ENCODE data around the gene SERPINB8.
"Not testable (repeated sequence)": the region's sequence is repeated elsewhere in the genome, so short reads cannot be mapped to it uniquely, and the experiment has no call there.

The SERPINB8 gene, protein sequence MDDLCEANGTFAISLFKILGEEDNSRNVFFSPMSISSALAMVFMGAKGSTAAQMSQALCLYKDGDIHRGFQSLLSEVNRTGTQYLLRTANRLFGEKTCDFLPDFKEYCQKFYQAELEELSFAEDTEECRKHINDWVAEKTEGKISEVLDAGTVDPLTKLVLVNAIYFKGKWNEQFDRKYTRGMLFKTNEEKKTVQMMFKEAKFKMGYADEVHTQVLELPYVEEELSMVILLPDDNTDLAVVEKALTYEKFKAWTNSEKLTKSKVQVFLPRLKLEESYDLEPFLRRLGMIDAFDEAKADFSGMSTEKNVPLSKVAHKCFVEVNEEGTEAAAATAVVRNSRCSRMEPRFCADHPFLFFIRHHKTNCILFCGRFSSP

GRCh38 chr18:63969942-63970808 is at the start of gene SERPINB8:
Gene SERPINB8, plus strand, starts transcription at chr18:63970081. Its CDS starts 8,228 bp downstream, at chr18:63978309.
- no peak for DNase-seq

DNA sequence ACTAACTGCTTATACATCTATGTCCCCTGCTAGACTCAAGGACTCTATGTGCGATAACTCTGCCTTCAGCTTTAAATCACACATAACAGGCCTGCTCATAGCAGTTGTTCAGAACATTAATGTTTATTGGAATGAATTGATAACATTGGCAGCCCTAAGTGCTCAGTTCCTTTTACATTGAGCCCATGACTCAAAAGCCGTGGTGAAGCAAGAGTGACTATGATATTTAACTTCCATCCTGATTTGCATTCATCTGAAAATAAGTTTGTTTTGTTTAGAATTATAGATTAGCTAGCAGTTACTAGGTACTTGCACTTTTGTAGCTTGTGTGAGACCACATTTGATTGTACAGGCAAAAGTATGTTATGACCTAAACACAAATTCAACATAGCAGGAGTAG is 47.8 kb upstream of the SERPINB8 start:
- no peak for DNase-seq

DNA sequence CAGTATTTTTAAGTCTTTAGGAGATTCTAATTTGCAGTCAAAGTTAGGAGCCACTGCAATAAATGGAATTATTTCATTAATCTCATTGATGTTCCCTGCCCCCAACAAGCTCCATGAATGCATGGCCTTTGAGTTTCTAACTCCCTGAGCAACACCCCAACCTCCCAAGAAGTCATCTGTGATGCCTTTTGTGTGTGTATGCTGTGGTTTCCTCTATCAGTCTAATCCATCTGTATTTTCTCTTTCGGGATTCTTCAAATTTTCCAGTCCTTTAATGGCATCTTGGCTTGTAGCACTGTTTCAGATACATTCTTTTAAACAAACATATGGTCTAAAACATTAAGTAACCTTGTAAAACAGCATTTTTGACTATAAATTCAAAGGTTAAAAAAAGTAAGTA is 45.3 kb upstream of the SERPINB8 start:
- peak; percentile 8 for DNase-seq

GRCh38 chr18:63928331-63928730 is 41.5 kb upstream of the SERPINB8 start:
- no peak for DNase-seq

GRCh38 chr18:63929369-63929768 is 40.5 kb upstream of the SERPINB8 start:
- DNase-seq: peak; percentile 18

- no peak for DNase-seq
These were observed 39.0 kb upstream of the SERPINB8 start for GRCh38 chr18:63930773-63931354.

- DNase-seq: peak; percentile 79
These were observed 33.5 kb upstream of the SERPINB8 start for GRCh38 chr18:63936156-63936931.

DNA sequence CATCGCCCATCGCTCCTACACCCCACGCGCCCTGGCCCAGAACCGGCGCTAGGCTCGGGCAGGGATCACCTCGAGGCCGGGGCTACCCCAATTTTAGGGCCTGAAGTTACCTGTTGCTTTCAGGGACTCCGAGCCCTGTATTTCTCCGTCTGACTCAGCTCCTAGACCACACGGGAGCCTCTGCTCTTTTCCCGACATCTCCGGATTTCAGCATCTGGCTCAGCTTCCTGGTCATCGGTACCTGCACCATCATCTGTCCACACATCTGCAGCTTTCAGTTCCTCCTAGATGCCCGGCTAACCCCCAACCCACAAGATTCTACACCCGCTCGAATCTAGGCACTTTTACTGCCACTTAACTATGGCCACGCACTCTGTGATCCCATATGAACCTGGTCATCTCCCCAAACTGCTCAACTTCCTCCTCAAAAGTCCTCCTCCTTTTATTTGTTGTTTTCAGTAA is 32.9 kb upstream of the SERPINB8 start:
- no peak for DNase-seq

- DNase-seq: no peak
These were observed 29.9 kb upstream of the SERPINB8 start for GRCh38 chr18:63940008-63940407.

- not testable (repeated sequence) for DNase-seq
These were observed 29.3 kb upstream of the SERPINB8 start for GRCh38 chr18:63940543-63941050.

DNA sequence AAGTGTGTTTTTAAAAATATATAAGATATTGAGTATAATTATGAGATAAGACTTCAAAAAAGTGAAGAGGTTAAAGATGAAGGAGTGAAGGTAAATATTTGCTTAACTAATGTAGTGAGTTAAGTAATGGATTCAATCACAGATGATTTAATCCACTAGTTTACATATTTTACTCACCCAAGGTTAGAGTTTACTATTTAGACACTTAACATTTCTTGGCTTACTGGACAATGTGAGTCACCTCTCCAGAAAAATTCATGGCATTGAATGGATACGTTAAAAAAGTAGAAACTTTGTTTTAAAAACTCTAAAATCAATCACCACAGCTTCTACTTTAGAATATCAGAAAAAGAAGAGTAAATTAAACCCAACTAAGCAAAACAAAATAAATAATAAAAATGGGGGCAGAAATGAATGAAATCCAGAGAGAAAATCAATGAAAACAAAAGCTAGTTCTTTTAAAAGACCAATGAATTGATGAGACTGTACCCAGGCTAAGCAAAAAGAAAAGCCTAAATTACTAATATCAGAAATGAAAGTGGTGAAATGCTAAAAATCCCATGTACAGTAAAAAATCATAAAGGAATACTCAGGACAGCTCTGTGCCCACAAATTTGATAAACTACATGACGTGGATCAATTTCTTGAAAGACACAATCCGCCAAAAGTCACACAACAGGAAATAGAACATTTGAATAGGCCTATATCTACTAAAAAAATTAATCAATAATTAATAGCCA is 22.7 kb upstream of the SERPINB8 start:
- DNase-seq: no peak

- no peak for DNase-seq
These were observed 20.7 kb upstream of the SERPINB8 start, which contains the start of gene HMSD for GRCh38 chr18:63949068-63949737. Gene HMSD, plus strand, starts transcription at chr18:63949301. Its CDS starts 4,155 bp downstream, at chr18:63953456.

- DNase-seq: no peak
These were observed 18.6 kb upstream of the SERPINB8 start for GRCh38 chr18:63951302-63951705.

DNA sequence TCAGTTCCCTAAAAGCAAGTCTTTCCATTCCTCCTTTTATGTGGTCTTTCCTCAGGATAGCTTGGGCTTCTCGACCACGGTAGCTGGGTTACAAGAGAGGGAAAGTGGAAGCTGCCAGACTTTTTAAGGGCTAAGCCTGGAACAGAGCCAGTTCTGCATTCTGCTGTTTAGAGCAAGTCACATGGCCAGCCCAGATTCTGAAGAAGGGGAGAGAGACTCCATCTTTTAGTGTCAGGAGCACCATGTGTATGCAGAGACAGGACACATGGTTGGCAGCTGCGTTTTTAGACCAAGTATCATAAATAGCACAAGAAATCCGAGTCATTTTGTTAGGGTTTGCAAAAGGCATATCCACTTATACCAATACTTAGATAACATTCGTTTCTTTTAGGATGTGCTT is 16.1 kb upstream of the SERPINB8 start:
- peak; percentile 23 for DNase-seq

DNA sequence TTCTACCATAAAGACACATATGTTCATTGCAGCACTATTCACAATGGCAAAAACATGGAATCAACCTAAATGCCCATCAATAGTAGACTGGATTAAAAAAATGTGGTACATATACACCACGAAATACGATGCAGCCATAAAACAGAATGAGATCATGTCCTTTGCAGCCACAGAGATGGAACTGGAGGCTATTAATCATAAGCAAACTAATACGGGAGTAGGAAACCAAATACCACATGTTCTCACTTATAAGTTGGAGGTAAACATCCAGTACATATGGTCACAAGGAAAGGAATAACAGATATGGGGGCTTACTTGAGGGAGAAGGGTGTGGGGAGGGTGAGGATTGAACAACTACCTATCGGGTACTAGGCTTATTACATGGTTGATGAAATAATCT is 13.1 kb upstream of the SERPINB8 start:
- no peak for DNase-seq

GRCh38 chr18:63960891-63961290 is 9.0 kb upstream of the SERPINB8 start:
- DNase-seq: no peak

DNA sequence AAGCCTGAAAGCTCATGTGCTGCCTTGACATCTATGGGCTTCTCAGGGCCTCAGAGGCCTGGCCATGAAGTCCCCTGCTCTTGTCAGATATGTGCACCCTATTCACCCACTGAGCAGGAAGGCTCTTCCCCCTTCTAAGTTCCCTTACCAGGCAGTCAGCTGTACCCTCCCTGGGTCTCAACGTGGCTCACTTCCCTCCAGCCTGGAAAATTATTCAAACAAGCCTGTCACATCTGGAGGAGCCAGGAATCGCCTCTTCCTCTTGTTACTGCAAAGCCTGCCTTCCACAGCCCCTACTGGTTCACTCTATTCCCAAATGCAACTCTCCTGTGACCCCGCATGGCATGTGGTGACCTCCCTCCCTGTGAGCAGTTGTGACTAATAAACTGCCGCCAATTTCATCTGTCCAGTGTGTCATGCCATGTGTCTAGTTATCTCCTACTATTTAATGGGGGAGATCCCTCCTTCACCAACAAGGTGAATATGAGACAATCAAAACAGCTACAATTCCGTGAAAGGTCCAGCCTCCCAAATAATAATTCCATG is 8.4 kb upstream of the SERPINB8 start:
- no peak for DNase-seq

GRCh38 chr18:63962137-63962536 is 7.7 kb upstream of the SERPINB8 start:
- peak; percentile 4 for DNase-seq

DNA sequence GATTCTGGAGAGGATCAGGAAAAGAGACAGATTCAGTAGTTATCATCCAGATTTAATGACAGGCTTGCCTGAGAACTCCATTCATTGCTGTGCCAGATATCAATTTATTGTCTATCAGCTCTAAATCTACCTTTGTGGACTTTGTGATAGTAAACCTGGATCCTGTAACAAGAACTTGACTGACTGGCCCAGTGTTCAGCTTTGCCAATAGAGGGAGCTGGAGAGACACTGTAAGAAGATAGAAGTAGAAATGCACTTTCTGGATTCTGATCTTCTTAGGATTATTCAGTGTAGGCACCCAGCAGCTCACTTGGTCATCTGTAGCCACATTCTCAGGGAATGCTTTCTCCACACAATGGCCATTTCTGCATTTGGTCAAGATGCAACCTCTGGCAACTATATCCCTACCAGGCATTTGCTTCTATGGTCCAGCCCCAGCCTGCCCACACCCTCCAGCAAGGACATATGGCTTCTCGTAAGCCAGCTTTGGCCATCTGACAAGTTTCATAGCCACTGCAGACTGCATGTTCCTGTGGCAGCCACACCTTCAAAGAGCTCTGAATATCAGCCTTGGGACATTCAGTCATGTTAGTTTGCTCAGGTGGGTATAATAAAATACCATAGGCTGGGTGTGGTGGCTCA is 6.1 kb upstream of the SERPINB8 start:
- peak; percentile 58 for DNase-seq

GRCh38 chr18:63964908-63965307 is 5.0 kb upstream of the SERPINB8 start:
- DNase-seq: no peak

All from OCI-M1 (cell line).